Measurements from ENCODE around the gene SPA17. TPM values are rescaled to one million over a fixed set of nuclear protein-coding genes. Genes with fewer than 3 reads are reported as not detected.

SPA17 gene
- total RNA-seq, 1 donor from 2014 or later = not detected

GRCh38 chr11:124681421-124681820, 7.7 kb downstream of the SPA17 start:
- H3K4me1 ChIP-seq = peaks cover 0 to 4% of the 10 kb centered on the region in 2 donors
- peaks cover 0 to 9% of the 10 kb centered on the region in 2 donors for H3K9me3 ChIP-seq
- H3K4me3 ChIP-seq = no peak overlapping the region
- intact Hi-C loops (cut with DNase I) = no loop called here
- H3K27ac ChIP-seq = no peak overlapping the region
- no peaks in the 10 kb centered on the region for H3K36me3 ChIP-seq
- DNase-seq (ENCODE audit: low spot score in 2 of 2) = no peak
- no peaks in the 10 kb centered on the region for H3K27me3 ChIP-seq
- TF ChIP-seq CTCF (IDR thresholded peaks at IDR 0.05) = no peak

GRCh38 chr11:124682443-124682842, 8.7 kb downstream of the SPA17 start:
- H3K36me3 ChIP-seq = no peaks in the 10 kb centered on the region
- no peak overlapping the region for H3K4me3 ChIP-seq
- intact Hi-C loops (cut with DNase I) = no loop called here
- no peak overlapping the region for H3K27ac ChIP-seq
- no peak for DNase-seq (ENCODE audit: low spot score in 2 of 2)
- no peaks in the 10 kb centered on the region for H3K27me3 ChIP-seq
- no peak for TF ChIP-seq CTCF (IDR thresholded peaks at IDR 0.05)
- H3K4me1 ChIP-seq = no peaks in the 10 kb centered on the region
- H3K9me3 ChIP-seq = peaks cover 0 to 9% of the 10 kb centered on the region in 2 donors

- Histone ChIP-seq H3K9me3 (no peaks in the 10 kb centered on the region), H3K27ac (no peak overlapping the region), H3K4me1 (no peaks in the 10 kb centered on the region), H3K27me3 (no peaks in the 10 kb centered on the region), H3K36me3 (no peaks in the 10 kb centered on the region), H3K4me3 (no peak overlapping the region)
- TF ChIP-seq CTCF (IDR thresholded peaks at IDR 0.05) = no peak
- DNase-seq (ENCODE audit: low spot score in 2 of 2) = no peak
- intact Hi-C loops (cut with DNase I) = no loop called here
These were observed 19.4 kb downstream of the SPA17 start for GRCh38 chr11:124693142-124693541.

DNA sequence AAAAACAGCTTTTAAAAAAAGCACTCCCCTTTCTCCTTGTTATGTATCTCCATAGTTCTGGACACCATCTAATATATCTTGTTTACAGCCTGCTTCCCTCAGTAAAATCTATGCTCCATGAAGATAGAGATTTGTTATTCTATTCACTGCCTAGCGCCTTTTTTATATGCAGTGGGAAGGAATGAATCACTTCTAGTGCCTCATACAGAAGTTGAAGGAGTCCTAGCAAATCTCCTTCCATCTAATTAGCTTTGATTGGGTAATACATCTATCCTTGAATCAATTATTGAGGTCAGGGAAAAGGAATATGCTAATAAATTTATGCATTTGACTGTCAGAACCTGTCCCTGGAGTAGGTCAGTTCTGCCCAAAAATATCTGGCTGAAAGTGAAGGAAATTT, 25.8 kb downstream of the SPA17 start:
- no peak for TF ChIP-seq CTCF (IDR thresholded peaks at IDR 0.05)

DNA sequence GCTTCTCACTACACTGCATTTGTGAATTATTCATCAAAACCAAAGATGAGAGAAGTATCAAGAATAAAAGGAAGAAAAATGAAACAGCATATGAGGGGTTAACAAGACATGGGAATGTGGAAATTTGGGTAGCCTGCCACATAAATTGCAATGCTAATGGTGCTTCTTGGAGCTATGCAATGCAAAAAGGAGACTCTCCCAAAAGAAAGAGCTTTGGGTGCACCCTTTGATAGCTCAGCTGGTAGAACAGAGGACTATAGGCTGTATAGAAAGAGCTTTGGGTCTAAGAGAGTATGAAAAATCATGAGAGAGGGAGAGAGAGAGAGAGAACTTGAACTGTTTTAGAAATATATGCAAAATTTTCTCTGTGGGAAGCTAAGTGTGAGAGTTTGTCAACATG, 26.3 kb downstream of the SPA17 start:
- Histone ChIP-seq H3K27ac (no peak overlapping the region), H3K4me3 (no peak overlapping the region), H3K27me3 (no peaks in the 10 kb centered on the region), H3K36me3 (no peaks in the 10 kb centered on the region), H3K4me1 (no peaks in the 10 kb centered on the region), H3K9me3 (no peaks in the 10 kb centered on the region)
- TF ChIP-seq CTCF (IDR thresholded peaks at IDR 0.05) = no peak
- no peak for DNase-seq (ENCODE audit: low spot score in 2 of 2)
- intact Hi-C loops (cut with DNase I) = no loop called here

More for the DNA sequence above, 25.8 kb downstream of the SPA17 start:
- Histone ChIP-seq H3K4me1 (no peaks in the 10 kb centered on the region), H3K27me3 (no peaks in the 10 kb centered on the region), H3K9me3 (no peaks in the 10 kb centered on the region), H3K4me3 (no peak overlapping the region), H3K27ac (no peak overlapping the region), H3K36me3 (no peaks in the 10 kb centered on the region)
- DNase-seq (ENCODE audit: low spot score in 2 of 2) = no peak
- intact Hi-C loops (cut with DNase I) = no loop called here

DNA sequence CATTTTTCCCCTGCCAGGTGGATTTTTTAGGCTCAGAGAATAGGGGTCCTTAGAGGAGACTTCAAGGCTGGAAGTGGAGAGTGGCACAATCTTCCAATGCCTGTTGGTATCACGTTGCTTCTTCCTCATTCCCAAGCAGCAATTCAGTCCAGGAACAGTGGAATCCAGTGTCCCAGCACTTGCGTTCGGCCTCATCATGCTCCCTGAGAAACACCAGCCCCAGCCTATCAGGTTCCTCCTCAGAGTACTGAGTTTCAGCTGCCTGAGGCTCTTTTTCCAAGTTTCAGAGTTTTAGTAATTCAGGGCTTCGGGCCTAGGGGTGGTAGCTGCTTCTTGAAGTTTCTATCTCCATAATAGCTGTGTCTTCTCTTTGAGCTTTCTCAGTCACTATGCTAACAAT, 34.1 kb downstream of the SPA17 start:
- Histone ChIP-seq H3K4me3 (no peak overlapping the region), H3K27me3 (no peaks in the 10 kb centered on the region), H3K9me3 (peaks cover 0 to 10% of the 10 kb centered on the region in 2 donors), H3K27ac (no peak overlapping the region), H3K4me1 (no peaks in the 10 kb centered on the region), H3K36me3 (no peaks in the 10 kb centered on the region)
- no peak for DNase-seq (ENCODE audit: low spot score in 2 of 2)
- TF ChIP-seq CTCF (IDR thresholded peaks at IDR 0.05) = no peak
- intact Hi-C loops (cut with DNase I) = no loop called here
